SK-N-SH (cell line): ENCODE measurements around the gene CCDC60. TPM values are rescaled to one million over a fixed set of nuclear protein-coding genes. Genes with fewer than 3 reads are reported as not detected.

Experiments used
- polyA plus RNA-seq, 3 experiments: library from polyadenylated mRNA; depleted of rRNA; stranded (reverse); fragments of >200 nt; gene quantifications; 2 replicates each; pipeline ENCODE4 v1.2.3, GENCODE V29; 2012

The CCDC60 gene
- polyA plus RNA-seq, 1 of the 3 experiments (the other 2 are of a cell fraction): not detected

Other genes with a start within 250 kb of the CCDC60 start
- 1.2 and 1.6 TPM in 2 replicates for gene HSPB8, start 155.8 kb upstream of the CCDC60 start, polyA plus RNA-seq (2012; rRNA removed)